GM12878 (cell line): ENCODE data around the gene ZNF200. TPM values are rescaled to one million over a fixed set of nuclear protein-coding genes. Genes with fewer than 3 reads are reported as not detected.

Experiments used
- BCL3 ChIP-seq: IDR thresholded peaks from 2 replicates; pipeline ENCODE4 v1.6.1; 2011; ENCODE audit warnings: borderline replicate concordance, low read depth, mild to moderate bottlenecking, moderate library complexity, low read length; ENCODE audit not compliant: insufficient read depth, poor library complexity, severe bottlenecking
- BRCA1 ChIP-seq: IDR thresholded peaks from 2 replicates; pipeline ENCODE4 v1.6.1; 2011; ENCODE audit warnings: low read depth, low read length, improper control_type of control experiment
- CBFB ChIP-seq: IDR thresholded peaks from 2 replicates; pipeline ENCODE4 v1.6.1; 2016; ENCODE audit warnings: antibody characterized with exemption, low read depth
- CHD4 ChIP-seq: fragments of 200-600 bp; sonication (generic); IDR thresholded peaks from 2 replicates; pipeline ENCODE4 v1.6.1; 2016; ENCODE audit warnings: mild to moderate bottlenecking
- GATAD2B ChIP-seq: fragments of 450-650 bp; conservative IDR thresholded peaks from 2 replicates; pipeline ENCODE4 v1.6.1; 2017; ENCODE audit warnings: low read depth, mild to moderate bottlenecking, moderate library complexity
- IKZF1 ChIP-seq: fragments of 450-650 bp; conservative IDR thresholded peaks from 2 replicates; pipeline ENCODE4 v1.6.1; 2017; ENCODE audit warnings: antibody characterized with exemption, mild to moderate bottlenecking
- JUNB ChIP-seq: IDR thresholded peaks from 2 replicates; pipeline ENCODE4 v1.6.1; 2016; ENCODE audit warnings: antibody characterized with exemption, mild to moderate bottlenecking
- KDM1A ChIP-seq: fragments of 200-600 bp; sonication (generic); IDR thresholded peaks from 2 replicates; pipeline ENCODE4 v1.6.1; 2016; ENCODE audit warnings: borderline replicate concordance
- MXI1 ChIP-seq: fragments of 150-350 bp; IDR thresholded peaks from 2 replicates; pipeline ENCODE4 v1.6.1; 2011; ENCODE audit warnings: low read depth, mild to moderate bottlenecking, inconsistent platforms, low read length, improper control_type of control experiment
- NR2F1 ChIP-seq: fragments of 450-650 bp; conservative IDR thresholded peaks from 2 replicates; pipeline ENCODE4 v1.6.1; 2017; ENCODE audit warnings: mild to moderate bottlenecking
- NRF1 ChIP-seq: conservative IDR thresholded peaks from 2 replicates; pipeline ENCODE4 v1.6.1; 2011; ENCODE audit warnings: mild to moderate bottlenecking, low read depth, low read length, improper control_type of control experiment
- PAX8 ChIP-seq: fragments of 450-650 bp; IDR thresholded peaks from 2 replicates; pipeline ENCODE4 v1.6.1; 2017; ENCODE audit warnings: mild to moderate bottlenecking, moderate library complexity
- PML ChIP-seq: IDR thresholded peaks from 2 replicates; pipeline ENCODE4 v1.6.1; 2012; ENCODE audit warnings: low read length, inconsistent platforms
- POLR2A ChIP-seq: IDR thresholded peaks from 2 replicates; pipeline ENCODE4 v1.6.1; 2011; ENCODE audit warnings: low read depth, mild to moderate bottlenecking, low read length
- PRDM15 ChIP-seq: fragments of 450-650 bp; formaldehyde crosslinking; IDR thresholded peaks from 2 replicates; pipeline ENCODE4 v1.4.0; 2020; ENCODE audit warnings: mild to moderate bottlenecking, moderate library complexity
- RAD21 ChIP-seq: IDR thresholded peaks from 2 replicates; pipeline ENCODE4 v1.6.1; 2011; ENCODE audit warnings: mild to moderate bottlenecking, low read depth, low read length, moderate library complexity; ENCODE audit not compliant: insufficient read depth
- RAD51 ChIP-seq: fragments of 450-650 bp; IDR thresholded peaks from 2 replicates; pipeline ENCODE4 v1.6.1; 2016; ENCODE audit warnings: moderate library complexity, mild to moderate bottlenecking, inconsistent platforms
- RELA ChIP-seq: fragments of 450-650 bp; IDR thresholded peaks from 2 replicates; pipeline ENCODE4 v1.8.0; 2014; ENCODE audit warnings: borderline replicate concordance; ENCODE audit not compliant: partially characterized antibody
- SMAD5 ChIP-seq: IDR thresholded peaks from 2 replicates; pipeline ENCODE4 v1.6.1; 2016; ENCODE audit warnings: antibody characterized with exemption, low read depth
- SMARCA5 ChIP-seq: fragments of 450-650 bp; IDR thresholded peaks from 2 replicates; pipeline ENCODE4 v1.6.1; 2017; ENCODE audit warnings: mild to moderate bottlenecking
- SRF ChIP-seq, 2 experiments: IDR thresholded peaks; 2 replicates each; pipeline ENCODE4 v1.6.1; 2011; ENCODE audit warnings: low read depth in 2 of 2, low read length in 2 of 2, mild to moderate bottlenecking in 1 of 2, moderate library complexity in 1 of 2
- SUZ12 ChIP-seq: fragments of 200-600 bp; sonication (generic); IDR thresholded peaks from one replicate; pipeline ENCODE4 v1.6.1; 2018; ENCODE audit warnings: antibody characterized with exemption, mild to moderate bottlenecking; ENCODE audit not compliant: unreplicated experiment
- TAF1 ChIP-seq: IDR thresholded peaks from 2 replicates; pipeline ENCODE4 v1.6.1; 2011; ENCODE audit warnings: mild to moderate bottlenecking, low read depth, low read length, borderline replicate concordance
- TBL1XR1 ChIP-seq: IDR thresholded peaks from 2 replicates; pipeline ENCODE4 v1.6.1; 2012; ENCODE audit warnings: low read depth, low read length, improper control_type of control experiment
- ZBED1 ChIP-seq: IDR thresholded peaks from 2 replicates; pipeline ENCODE4 v1.6.1; 2016; ENCODE audit warnings: borderline replicate concordance
- ZNF622 ChIP-seq: fragments of 450-650 bp; IDR thresholded peaks from 2 replicates; pipeline ENCODE4 v1.6.1; 2017; ENCODE audit warnings: mild to moderate bottlenecking, inconsistent platforms
- polyA plus RNA-seq, 11 experiments: library from polyadenylated mRNA; depleted of rRNA in 4 of 11; unstranded in 6 of 11; stranded (reverse) in 5 of 11; fragments of >200 nt; fragmentation: Nextera tagmentation in 4 of 11; fragmentation: Illumina TruSeq in 1 of 11; extraction: Ambion mirVana in 4 of 11; extraction: Trizol in 1 of 11; gene quantifications; 1 replicate in 1 of 11; 2 replicates in 10 of 11; pipeline versions ENCODE4 v1.2.1 to v1.2.3, GENCODE V29; 2011 to 2016; ENCODE audit warnings: inconsistent platforms in 2 of 11, missing spikeins in 2 of 11, low read depth in 1 of 11
- total RNA-seq, 4 experiments: library from RNA; depleted of rRNA in 3 of 4; stranded (reverse); fragments of >200 nt in 3 of 4; fragmentation: Illumina TruSeq in 1 of 4; extraction: Trizol in 1 of 4; gene quantifications; 2 replicates each; pipeline versions ENCODE4 v1.2.1 to v1.2.3, GENCODE V29; 2013 to 2021
- TF ChIP-seq, protein P1 (sequence below): IDR thresholded peaks from 2 replicates; pipeline ENCODE4 v1.6.1; 2012; ENCODE audit warnings: low read depth, low read length, improper control_type of control experiment

Gene ZNF200
- total and polyA plus RNA-seq, 10 of the 15 experiments (the other 5 are each of a cell fraction or from before 2014, with no cell fraction given) = 4.0 to 13.9 (median 9.6) TPM

- no peak for TF ChIP-seq PRDM15
- TF ChIP-seq PML = no peak
- TF ChIP-seq BCL3 = no peak
- TF ChIP-seq SRF (IDR thresholded peaks at IDR 0.05; ENCODE audit: low read depth in 2 of 2, low read length in 2 of 2) = peak; percentile 28 to 74; a peak in 3 of 4 replicates
- peak; percentile 86 for TF ChIP-seq POLR2A
- no peak for TF ChIP-seq SUZ12
- 0 out of 2 replicates have a peak, but pooled peaks have one; percentile 70 for TF ChIP-seq GATAD2B
- no peak; the same call in 1 of the 2 replicates for TF ChIP-seq CBFB
- no peak; the same call in 1 of the 2 replicates for TF ChIP-seq TBL1XR1
- TF ChIP-seq BRCA1 = no peak
- no peak for TF ChIP-seq PAX8
- no peak for TF ChIP-seq ZNF622
- TF ChIP-seq NRF1 = peak; percentile 66
- peak; percentile 19; the same call in 1 of the 2 replicates for TF ChIP-seq SMAD5
- TF ChIP-seq MXI1 = peak; percentile 84
- peak; percentile 93 for TF ChIP-seq IKZF1
- TF ChIP-seq ZBED1 = no peak
- no peak for TF ChIP-seq KDM1A
- TF ChIP-seq JUNB = no peak
- TF ChIP-seq RELA = no peak
- TF ChIP-seq TAF1 = peak; percentile 10; the same call in 1 of the 2 replicates
- TF ChIP-seq RAD51 = peak; percentile 61; the same call in 1 of the 2 replicates
- TF ChIP-seq RAD21 = peak; percentile 45; the same call in 1 of the 2 replicates
- TF ChIP-seq, protein P1, sequence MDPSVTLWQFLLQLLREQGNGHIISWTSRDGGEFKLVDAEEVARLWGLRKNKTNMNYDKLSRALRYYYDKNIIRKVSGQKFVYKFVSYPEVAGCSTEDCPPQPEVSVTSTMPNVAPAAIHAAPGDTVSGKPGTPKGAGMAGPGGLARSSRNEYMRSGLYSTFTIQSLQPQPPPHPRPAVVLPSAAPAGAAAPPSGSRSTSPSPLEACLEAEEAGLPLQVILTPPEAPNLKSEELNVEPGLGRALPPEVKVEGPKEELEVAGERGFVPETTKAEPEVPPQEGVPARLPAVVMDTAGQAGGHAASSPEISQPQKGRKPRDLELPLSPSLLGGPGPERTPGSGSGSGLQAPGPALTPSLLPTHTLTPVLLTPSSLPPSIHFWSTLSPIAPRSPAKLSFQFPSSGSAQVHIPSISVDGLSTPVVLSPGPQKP = no peak; the same call in 1 of the 2 replicates
- TF ChIP-seq SMARCA5 = no peak
- peak; percentile 95 for TF ChIP-seq NR2F1
- TF ChIP-seq CHD4 = no peak
Observed at GRCh38 chr16:3264137-3265036, 29.4 kb upstream of the ZNF200 start (continued).
